Smooth muscle cell (in vitro differentiated cells): ENCODE data around the gene NAT8L. TPM values are rescaled to one million over a fixed set of nuclear protein-coding genes. Genes with fewer than 3 reads are reported as not detected.

Source experiments
- DNase-seq: peaks from one replicate; lab custom pipeline; 2025; ENCODE audit not compliant: unreplicated experiment; lab: John Stamatoyannopoulos, UW
- H2AFZ ChIP-seq: fragments of 200-600 bp; sonication (generic); 2 replicates; pipeline ENCODE4 v1.6.0; 2016; ENCODE audit warnings: antibody characterized with exemption, low read depth, mild to moderate bottlenecking
- H3F3A ChIP-seq: fragments of 200-600 bp; sonication (generic); 2 replicates; pipeline ENCODE4 v1.6.0; 2017; ENCODE audit warnings: antibody characterized with exemption, low read depth
- H3K27ac ChIP-seq: fragments of 200-600 bp; sonication (generic); 2 replicates; pipeline ENCODE4 v1.5.1; 2016; ENCODE audit warnings: low read depth, mild to moderate bottlenecking
- H3K27me3 ChIP-seq: fragments of 200-600 bp; sonication (generic); 2 replicates; pipeline ENCODE4 v1.6.1; 2016; ENCODE audit warnings: low read depth, mild to moderate bottlenecking
- H3K36me3 ChIP-seq: fragments of 200-600 bp; sonication (generic); 2 replicates; pipeline ENCODE4 v1.5.1; 2016; ENCODE audit warnings: low read depth
- H3K4me1 ChIP-seq: fragments of 200-600 bp; sonication (generic); 2 replicates; pipeline ENCODE4 v1.5.1; 2016; ENCODE audit warnings: low read depth
- H3K4me2 ChIP-seq: fragments of 200-600 bp; sonication (generic); 2 replicates; pipeline ENCODE4 v1.6.0; 2016; ENCODE audit warnings: mild to moderate bottlenecking
- H3K4me3 ChIP-seq: fragments of 200-600 bp; sonication (generic); 2 replicates; pipeline ENCODE4 v1.5.1; 2016; ENCODE audit warnings: mild to moderate bottlenecking
- H3K79me2 ChIP-seq: fragments of 200-600 bp; sonication (generic); 2 replicates; pipeline ENCODE4 v1.6.0; 2016; ENCODE audit warnings: low read depth, mild to moderate bottlenecking
- H3K9ac ChIP-seq: fragments of 200-600 bp; sonication (generic); 2 replicates; pipeline ENCODE4 v1.6.0; 2016; ENCODE audit warnings: low read depth
- H3K9me3 ChIP-seq: fragments of 200-600 bp; sonication (generic); replicated peaks from 2 replicates; pipeline ENCODE4 v1.5.1; 2016; ENCODE audit warnings: low read depth
- H4K20me1 ChIP-seq: fragments of 200-600 bp; sonication (generic); 2 replicates; pipeline ENCODE4 v1.6.0; 2016; ENCODE audit warnings: low read depth
- CTCF ChIP-seq: fragments of 200-600 bp; sonication (generic); IDR thresholded peaks from 2 replicates; pipeline ENCODE4 v1.5.1; 2017; ENCODE audit warnings: borderline replicate concordance, mild to moderate bottlenecking, antibody characterized with exemption; ENCODE audit not compliant: insufficient read depth, poor library complexity, severe bottlenecking
- WGBS: methylation state at CpG from one replicate; pipeline ENCODE4 v1.1.7; 2016; ENCODE audit warnings: low lambda C conversion rate; 5-methylcytosine and 5-hydroxymethylcytosine counted together
- polyA plus RNA-seq: library from polyadenylated mRNA; unstranded; fragments of >200 nt; fragmentation: Nextera tagmentation; extraction: Ambion mirVana; gene quantifications from 2 replicates; pipeline ENCODE4 v1.2.1, GENCODE V29; 2016
- total RNA-seq: library from RNA; depleted of rRNA; stranded (reverse); fragments of >200 nt; gene quantifications from 2 replicates; pipeline ENCODE4 v1.2.3, GENCODE V29; 2014

The NAT8L gene
- total and polyA plus RNA-seq, 2 experiments from 2014 or later, result not detected

- H2AFZ ChIP-seq, result no peak overlapping the region
- H3K36me3 ChIP-seq, result no peaks in the 10 kb centered on the region
- TF ChIP-seq CTCF, result no peak
- H3K9me3 ChIP-seq, result no peaks in the 10 kb centered on the region
- H3K4me2 ChIP-seq, result no peak overlapping the region
- H4K20me1 ChIP-seq, result no peaks in the 10 kb centered on the region
- H3K79me2 ChIP-seq, result no peaks in the 10 kb centered on the region
- H3K4me3 ChIP-seq, result no peak overlapping the region
- 96% methylated on average over 16 of the region's 20 CpGs for WGBS
- H3K4me1 ChIP-seq, result no peaks in the 10 kb centered on the region
- no peak overlapping the region for H3K27ac ChIP-seq
- no peaks in the 10 kb centered on the region for H3F3A ChIP-seq
- no peak for DNase-seq
- H3K9ac ChIP-seq, result no peak overlapping the region
- H3K27me3 ChIP-seq, result no peaks in the 10 kb centered on the region
These were observed 14.1 kb downstream of the NAT8L start for GRCh38 chr4:2072971-2073807.

- Histone ChIP-seq H3K79me2 (no peaks in the 10 kb centered on the region), H3F3A (no peaks in the 10 kb centered on the region), H3K9ac (no peak overlapping the region), H3K4me2 (no peak overlapping the region), H3K4me3 (no peak overlapping the region), H3K4me1 (no peaks in the 10 kb centered on the region), H3K27ac (no peak overlapping the region), H3K36me3 (no peaks in the 10 kb centered on the region), H3K9me3 (no peaks in the 10 kb centered on the region), H4K20me1 (no peaks in the 10 kb centered on the region), H2AFZ (no peak overlapping the region), H3K27me3 (no peaks in the 10 kb centered on the region)
- 94% methylated on average over 18 of the region's 20 CpGs for WGBS
- no peak for DNase-seq
- no peak for TF ChIP-seq CTCF
These were observed 14.8 kb downstream of the NAT8L start for GRCh38 chr4:2073808-2074481.

GRCh38 chr4:2074588-2074987, 15.5 kb downstream of the NAT8L start:
- H3K36me3 ChIP-seq, result no peaks in the 10 kb centered on the region
- H2AFZ ChIP-seq, result no peak overlapping the region
- no peaks in the 10 kb centered on the region for H3K4me1 ChIP-seq
- no peak for DNase-seq
- TF ChIP-seq CTCF, result no peak
- WGBS, result 94% methylated on average over 8 of the region's 11 CpGs
- no peak overlapping the region for H3K4me3 ChIP-seq
- H3K9me3 ChIP-seq, result no peaks in the 10 kb centered on the region
- H3K79me2 ChIP-seq, result no peaks in the 10 kb centered on the region
- H3K4me2 ChIP-seq, result no peak overlapping the region
- H3F3A ChIP-seq, result no peaks in the 10 kb centered on the region
- H3K27me3 ChIP-seq, result no peaks in the 10 kb centered on the region
- no peak overlapping the region for H3K27ac ChIP-seq
- H3K9ac ChIP-seq, result no peak overlapping the region
- no peaks in the 10 kb centered on the region for H4K20me1 ChIP-seq
